HepG2 (cell line): ENCODE data around the gene PGGT1B. TPM values are rescaled to one million over a fixed set of nuclear protein-coding genes. Genes with fewer than 3 reads are reported as not detected.
A peak's percentile ranks its signal among the peaks of the same experiment; 100 is the strongest.

Experiments
- AGO2 ChIP-seq: fragments of 200-400 bp; formaldehyde crosslinking; optimal IDR thresholded peaks from 2 replicates; pipeline ENCODE3; 2017; ENCODE audit warnings: mild to moderate bottlenecking, low read depth, low read length, moderate library complexity
- ATAD3A ChIP-seq: sonication (generic); formaldehyde crosslinking; IDR thresholded peaks from 2 replicates; pipeline ENCODE4 v1.4.0; 2020; ENCODE audit warnings: missing genetic modification reagents
- CC2D1A ChIP-seq: sonication (generic); formaldehyde crosslinking; IDR thresholded peaks from 2 replicates; pipeline ENCODE4 v1.8.1; 2023; ENCODE audit warnings: mild to moderate bottlenecking, missing genetic modification reagents
- HMGA1 ChIP-seq: sonication (generic); formaldehyde crosslinking; conservative IDR thresholded peaks from 2 replicates; pipeline ENCODE4 v1.4.0; 2020; ENCODE audit warnings: missing genetic modification reagents
- JARID2 ChIP-seq: sonication (generic); formaldehyde crosslinking; IDR thresholded peaks from 2 replicates; pipeline ENCODE4 v1.8.1; 2023; ENCODE audit warnings: missing genetic modification reagents, inconsistent platforms; ENCODE audit not compliant: insufficient replicate concordance
- KDM4B ChIP-seq: sonication (generic); formaldehyde crosslinking; IDR thresholded peaks from 2 replicates; pipeline ENCODE4 v1.4.0; 2020; ENCODE audit warnings: missing genetic modification reagents
- LCORL ChIP-seq, 2 experiments: fragments of 450-650 bp in 1 of 2; sonication (generic) in 1 of 2; formaldehyde crosslinking in 1 of 2; IDR thresholded peaks; 2 replicates each; pipeline versions ENCODE4 v1.5.0 to v1.6.1; 2017 to 2020; ENCODE audit warnings: antibody characterized with exemption in 1 of 2, missing genetic modification reagents in 1 of 2
- MED1 ChIP-seq: sonication (generic); formaldehyde crosslinking; IDR thresholded peaks from 2 replicates; pipeline ENCODE4 v1.4.0; 2020; ENCODE audit warnings: missing genetic modification reagents
- MZF1 ChIP-seq: sonication (generic); formaldehyde crosslinking; IDR thresholded peaks from 2 replicates; pipeline ENCODE4 v1.8.1; 2023; ENCODE audit warnings: mild to moderate bottlenecking, missing genetic modification reagents, borderline replicate concordance
- NCOA5 ChIP-seq: sonication (generic); formaldehyde crosslinking; IDR thresholded peaks from 2 replicates; pipeline ENCODE4 v1.4.0; 2020; ENCODE audit warnings: missing genetic modification reagents
- NFYC ChIP-seq: IDR thresholded peaks from 2 replicates; pipeline ENCODE4 v1.6.1; 2016; ENCODE audit warnings: missing genetic modification reagents, missing compliant biosample characterization
- SNRNP70 ChIP-seq: fragments of 200-400 bp; formaldehyde crosslinking; IDR thresholded peaks from 2 replicates; pipeline ENCODE4 v1.6.1; 2017; ENCODE audit warnings: mild to moderate bottlenecking, low read depth, low read length, moderate library complexity
- THRA ChIP-seq: sonication (generic); formaldehyde crosslinking; IDR thresholded peaks from 2 replicates; pipeline ENCODE4 v1.4.0; 2020; ENCODE audit warnings: missing genetic modification reagents, borderline replicate concordance
- ZBTB39 ChIP-seq: sonication (generic); formaldehyde crosslinking; IDR thresholded peaks from 2 replicates; pipeline ENCODE4 v1.5.0; 2020; ENCODE audit warnings: missing genetic modification reagents
- ZFP90 ChIP-seq: sonication (generic); formaldehyde crosslinking; IDR thresholded peaks from 2 replicates; pipeline ENCODE4 v1.8.0; 2022; ENCODE audit warnings: missing genetic modification reagents, mild to moderate bottlenecking, inconsistent platforms, borderline replicate concordance
- ZGPAT ChIP-seq: IDR thresholded peaks from 2 replicates; pipeline ENCODE4 v1.6.1; 2016; ENCODE audit warnings: mild to moderate bottlenecking
- ZNF20 ChIP-seq: sonication (generic); formaldehyde crosslinking; IDR thresholded peaks from 2 replicates; pipeline ENCODE4 v1.4.0; 2020; ENCODE audit warnings: mild to moderate bottlenecking, moderate library complexity, missing genetic modification reagents
- ZNF230 ChIP-seq: sonication (generic); formaldehyde crosslinking; IDR thresholded peaks from 2 replicates; pipeline ENCODE4 v1.4.0; 2020; ENCODE audit warnings: mild to moderate bottlenecking, missing genetic modification reagents
- ZNF296 ChIP-seq: sonication (generic); formaldehyde crosslinking; conservative IDR thresholded peaks from 2 replicates; pipeline ENCODE4 v1.5.0; 2020; ENCODE audit warnings: mild to moderate bottlenecking, missing genetic modification reagents
- ZNF333 ChIP-seq: sonication (generic); formaldehyde crosslinking; IDR thresholded peaks from 2 replicates; pipeline ENCODE4 v1.4.0; 2020; ENCODE audit warnings: mild to moderate bottlenecking, missing genetic modification reagents, borderline replicate concordance
- ZNF510 ChIP-seq: sonication (generic); formaldehyde crosslinking; IDR thresholded peaks from 2 replicates; pipeline ENCODE4 v1.4.0; 2020; ENCODE audit warnings: low read depth, mild to moderate bottlenecking, missing genetic modification reagents
- ZNF552 ChIP-seq: sonication (generic); formaldehyde crosslinking; IDR thresholded peaks from 2 replicates; pipeline ENCODE4 v1.9.0; 2022; ENCODE audit warnings: missing genetic modification reagents, mild to moderate bottlenecking, borderline replicate concordance
- ZNF766 ChIP-seq: sonication (generic); formaldehyde crosslinking; IDR thresholded peaks from 2 replicates; pipeline ENCODE4 v1.5.0; 2020; ENCODE audit warnings: missing genetic modification reagents, borderline replicate concordance
- ZNF878 ChIP-seq: sonication (generic); formaldehyde crosslinking; IDR thresholded peaks from 2 replicates; pipeline ENCODE4 v1.8.1; 2023; ENCODE audit warnings: mild to moderate bottlenecking, missing genetic modification reagents, moderate library complexity
- ZSCAN20 ChIP-seq: sonication (generic); formaldehyde crosslinking; IDR thresholded peaks from 2 replicates; pipeline ENCODE4 v1.4.0; 2020; ENCODE audit warnings: missing genetic modification reagents, mild to moderate bottlenecking, borderline replicate concordance
- polyA plus RNA-seq, 8 experiments: library from polyadenylated mRNA; depleted of rRNA in 3 of 8; stranded (reverse) in 7 of 8; unstranded in 1 of 8; fragments of >200 nt; fragmentation: Illumina TruSeq in 4 of 8; extraction: Trizol in 4 of 8; gene quantifications; 2 replicates each; pipeline versions ENCODE4 v1.2.1 to v1.2.3, GENCODE V29; 2011 to 2016; ENCODE audit warnings: low read depth in 4 of 8, missing spikeins in 1 of 8, mixed read lengths in 1 of 8; ENCODE audit not compliant: insufficient read depth in 1 of 8
- total RNA-seq, 5 experiments: library from RNA; depleted of rRNA; stranded (reverse); fragments of >200 nt; fragmentation: Illumina TruSeq; extraction: Trizol; gene quantifications; 2 replicates each; pipeline ENCODE4 v1.2.3, GENCODE V29; 2016; ENCODE audit warnings: low read depth in 1 of 5

PGGT1B gene
- total and polyA plus RNA-seq, 2 of the 13 experiments (the other 11 are each of a cell fraction or from before 2014, with no cell fraction given), result 2.4 to 42.7 TPM

- TF ChIP-seq LCORL (IDR thresholded peaks at IDR 0.05), result no peak
- TF ChIP-seq LCORL (CRISPR knock-in tag; IDR thresholded peaks at IDR 0.05), result peak; percentile 63
- no peak for TF ChIP-seq ZNF510 (CRISPR knock-in tag)
- TF ChIP-seq KDM4B (CRISPR knock-in tag), result no peak
- no peak for TF ChIP-seq ZNF296 (CRISPR knock-in tag)
- TF ChIP-seq NFYC (CRISPR knock-in tag), result no peak
- TF ChIP-seq ATAD3A (CRISPR knock-in tag), result no peak
- TF ChIP-seq ZSCAN20 (CRISPR knock-in tag), result no peak
- TF ChIP-seq THRA (CRISPR knock-in tag), result 0 out of 2 replicates have a peak, but pooled peaks have one; percentile 23
- TF ChIP-seq HMGA1 (CRISPR knock-in tag), result no peak
- TF ChIP-seq ZGPAT (CRISPR knock-in tag), result peak; percentile 66
- no peak for TF ChIP-seq MZF1 (CRISPR knock-in tag)
- TF ChIP-seq SNRNP70, result no peak
- no peak for TF ChIP-seq CC2D1A
- TF ChIP-seq MED1 (CRISPR knock-in tag), result peak; percentile 14; the same call in 1 of the 2 replicates
- TF ChIP-seq AGO2, result no peak
- TF ChIP-seq ZNF20 (CRISPR knock-in tag), result no peak
- TF ChIP-seq ZNF333 (CRISPR knock-in tag), result no peak; the same call in 1 of the 2 replicates
- TF ChIP-seq ZNF552 (CRISPR knock-in tag), result no peak
- TF ChIP-seq JARID2 (CRISPR knock-in tag), result no peak
- no peak for TF ChIP-seq ZNF878 (CRISPR knock-in tag)
- peak; percentile 40; the same call in 1 of the 2 replicates for TF ChIP-seq ZFP90
- no peak for TF ChIP-seq ZBTB39 (CRISPR knock-in tag)
- TF ChIP-seq ZNF766, result no peak; the same call in 1 of the 2 replicates
- TF ChIP-seq NCOA5 (CRISPR knock-in tag), result no peak
- 0 out of 2 replicates have a peak, but pooled peaks have one; percentile 59 for TF ChIP-seq ZNF230 (CRISPR knock-in tag)
Observed at GRCh38 chr5:115296124-115297022, 33.7 kb upstream of the PGGT1B start, which contains the start of gene CCDC112 (continued).
